GM12878 (cell line): ENCODE results near the gene NOXA1. TPM values are rescaled to one million over a fixed set of nuclear protein-coding genes. Genes with fewer than 3 reads are reported as not detected.

Source experiments
- ATAC-seq: fragments of 200-7000 bp; cut with Tn5 transposase; 3 replicates; pipeline ENCODE4 v1.9.1; 2020; ENCODE audit warnings: mild to moderate bottlenecking, moderate library complexity
- BruUV-seq: library from RNA; stranded (reverse); fragments of 400-500 nt; replicated peaks from 2 replicates; lab custom pipeline; 2021; lab: Mats Ljungman, UMichigan
- CTCF ChIA-PET: fragments of 300-600 bp; sonication (Branson Sonifier 250); formaldehyde crosslinking; extraction: SDS; loops from one replicate; lab custom pipeline; 2021; ENCODE audit warnings: inconsistent platforms; lab: Yijun Ruan, JAX
- POLR2A ChIA-PET: fragments of 350-600 bp; formaldehyde crosslinking; extraction: SDS; loops from one replicate; lab custom pipeline; 2021; ENCODE audit warnings: inconsistent platforms; lab: Charles Lee
- RAD21 ChIA-PET: fragments of 300-600 bp; sonication (Branson Sonifier 250); formaldehyde crosslinking; loops from one replicate; lab custom pipeline; 2023; ENCODE audit warnings: antibody characterized with exemption; ENCODE audit not compliant: unreplicated experiment; lab: Charles Lee
- SMC1A ChIA-PET: fragments of 300-600 bp; sonication (Branson Sonifier 250); formaldehyde crosslinking; loops from one replicate; lab custom pipeline; 2023; ENCODE audit not compliant: unreplicated experiment, uncharacterized antibody; lab: Charles Lee
- DNase-seq: peaks from one replicate; pipeline ENCODE4 v3.0.0-alpha.2; 2011; ENCODE audit warnings: low read depth, low spot score
- FAIRE-seq: peaks from 3 replicates; lab custom pipeline; 2011; peaks lifted over from hg19 to GRCh38; lab: Jason Lieb, UNC
- H2AFZ ChIP-seq: 2 replicates; pipeline ENCODE4 v1.6.0; 2011; ENCODE audit warnings: low read depth, low read length, control low read depth; ENCODE audit not compliant: control insufficient read depth
- H3K27ac ChIP-seq: 2 replicates; pipeline ENCODE4 v1.5.1; 2011; ENCODE audit warnings: control low read depth; ENCODE audit not compliant: control insufficient read depth, insufficient read depth
- H3K27me3 ChIP-seq, 2 experiments: replicated peaks in 1 of 2; 2 replicates each; pipeline versions ENCODE4 v1.6.0 to v1.6.1; 2011; ENCODE audit warnings: low read length in 1 of 2; ENCODE audit not compliant: control insufficient read depth in 2 of 2, insufficient read depth in 2 of 2
- H3K36me3 ChIP-seq, 2 experiments: 2 replicates each; pipeline ENCODE4 v1.5.1; 2011; ENCODE audit warnings: low read length in 1 of 2; ENCODE audit not compliant: control insufficient read depth in 2 of 2, insufficient read depth in 2 of 2
- H3K4me1 ChIP-seq: 2 replicates; pipeline ENCODE4 v1.6.1; 2011; ENCODE audit warnings: mild to moderate bottlenecking, low read length, moderate library complexity, mixed read lengths; ENCODE audit not compliant: control insufficient read depth, insufficient read depth
- H3K4me2 ChIP-seq: 2 replicates; pipeline ENCODE4 v1.6.0; 2011; ENCODE audit warnings: control low read depth; ENCODE audit not compliant: control insufficient read depth, insufficient read depth
- H3K4me3 ChIP-seq: fragments of 200-600 bp; sonication (generic); 2 replicates; pipeline ENCODE4 v1.5.1; 2016
- H3K79me2 ChIP-seq: 2 replicates; pipeline ENCODE4 v1.6.0; 2011; ENCODE audit warnings: low read length; ENCODE audit not compliant: control insufficient read depth, insufficient read depth
- H3K9ac ChIP-seq: 2 replicates; pipeline ENCODE4 v1.8.0; 2011; ENCODE audit warnings: low read length, control low read depth, mixed read lengths; ENCODE audit not compliant: control insufficient read depth, insufficient read depth
- H3K9me3 ChIP-seq: replicated peaks from 3 replicates; pipeline ENCODE4 v1.5.1; 2011; ENCODE audit warnings: mild to moderate bottlenecking, low read length; ENCODE audit not compliant: control insufficient read depth, insufficient read depth
- H4K20me1 ChIP-seq: 2 replicates; pipeline ENCODE4 v1.6.0; 2011; ENCODE audit not compliant: control insufficient read depth, insufficient read depth
- FOXK2 ChIP-seq: fragments of 450-650 bp; IDR thresholded peaks from 2 replicates; pipeline ENCODE4 v1.6.1; 2017; ENCODE audit warnings: mild to moderate bottlenecking, moderate library complexity
- MEF2B ChIP-seq: fragments of 450-650 bp; IDR thresholded peaks from 2 replicates; pipeline ENCODE4 v1.6.1; 2018; ENCODE audit warnings: mild to moderate bottlenecking, moderate library complexity; ENCODE audit not compliant: partially characterized antibody, poor library complexity, severe bottlenecking
- MTA3 ChIP-seq: IDR thresholded peaks from 2 replicates; pipeline ENCODE4 v1.6.1; 2012; ENCODE audit warnings: low read length, inconsistent platforms, borderline replicate concordance
- NBN ChIP-seq: fragments of 450-650 bp; IDR thresholded peaks from 2 replicates; pipeline ENCODE4 v1.6.1; 2016
- SIX5 ChIP-seq: IDR thresholded peaks from 2 replicates; pipeline ENCODE4 v1.6.1; 2011; ENCODE audit warnings: mild to moderate bottlenecking, low read depth, low read length, moderate library complexity; ENCODE audit not compliant: severe bottlenecking
- SMAD1 ChIP-seq: fragments of 450-650 bp; IDR thresholded peaks from 2 replicates; pipeline ENCODE4 v1.6.1; 2018; ENCODE audit warnings: mild to moderate bottlenecking, low read depth; ENCODE audit not compliant: partially characterized antibody
- WRNIP1 ChIP-seq: IDR thresholded peaks from 2 replicates; pipeline ENCODE4 v1.6.1; 2011; ENCODE audit warnings: low read depth, low read length, improper control_type of control experiment, borderline replicate concordance
- ZBTB33 ChIP-seq: fragments of 450-650 bp; IDR thresholded peaks from 2 replicates; pipeline ENCODE4 v1.6.1; 2017; ENCODE audit warnings: mild to moderate bottlenecking
- WGBS: methylation state at CpG from one replicate; pipeline ENCODE4 v1.1.6; 2016; ENCODE audit warnings: low lambda C conversion rate; ENCODE audit not compliant: insufficient replicate concordance, insufficient coverage; ENCODE audit errors: missing lambda C conversion rate; 5-methylcytosine and 5-hydroxymethylcytosine counted together
- in situ Hi-C: fragments of 300-500 bp; cut with MboI; formaldehyde crosslinking; loops from 9 replicates; pipeline ENCODE4 v1.14.3; 2018; ENCODE audit warnings: mixed read lengths
- intact Hi-C: fragments of 100-400 bp; cut with micrococcal nuclease; formaldehyde crosslinking; loops from one replicate; pipeline ENCODE4 v1.14.2; 2022; ENCODE audit not compliant: unreplicated experiment
- polyA plus RNA-seq, 11 experiments: library from polyadenylated mRNA; depleted of rRNA in 4 of 11; unstranded in 6 of 11; stranded (reverse) in 5 of 11; fragments of >200 nt; fragmentation: Nextera tagmentation in 4 of 11; fragmentation: Illumina TruSeq in 1 of 11; extraction: Ambion mirVana in 4 of 11; extraction: Trizol in 1 of 11; gene quantifications; 1 replicate in 1 of 11; 2 replicates in 10 of 11; pipeline versions ENCODE4 v1.2.1 to v1.2.3, GENCODE V29; 2011 to 2016; ENCODE audit warnings: inconsistent platforms in 2 of 11, missing spikeins in 2 of 11, low read depth in 1 of 11
- total RNA-seq, 4 experiments: library from RNA; depleted of rRNA in 3 of 4; stranded (reverse); fragments of >200 nt in 3 of 4; fragmentation: Illumina TruSeq in 1 of 4; extraction: Trizol in 1 of 4; gene quantifications; 2 replicates each; pipeline versions ENCODE4 v1.2.1 to v1.2.3, GENCODE V29; 2013 to 2021

Gene NOXA1
- total and polyA plus RNA-seq, 10 of the 15 experiments (the other 5 are each of a cell fraction or from before 2014, with no cell fraction given) = 0.08 to 0.20 TPM; not detected in 8

- H3K9me3 ChIP-seq = no peaks in the 10 kb centered on the region; the same call in 2 of the 3 replicates
- SMC1A ChIA-PET = no interaction called here
- BruUV-seq = no TSS peak
- H3K4me1 ChIP-seq = no peaks in the 10 kb centered on the region
- TF ChIP-seq WRNIP1 = no peak
- TF ChIP-seq NBN = no peak
- TF ChIP-seq MEF2B = no peak
- no peak for TF ChIP-seq SMAD1
- TF ChIP-seq MTA3 = no peak
- no peak for FAIRE-seq
- 66% methylated on average over 25 of the region's 25 CpGs for WGBS
- in situ Hi-C loops = no loop called here
- intact Hi-C loops = no loop called here
- no peak for DNase-seq
- H3K27me3 ChIP-seq = no peaks in the 10 kb centered on the region
- H3K9ac ChIP-seq = no peak overlapping the region
- H3K4me2 ChIP-seq = no peak overlapping the region
- H2AFZ ChIP-seq = no peak overlapping the region
- no peaks in the 10 kb centered on the region for H4K20me1 ChIP-seq
- no peaks in the 10 kb centered on the region for H3K79me2 ChIP-seq
- no peak for ATAC-seq
- H3K27ac ChIP-seq = no peak overlapping the region
- no peaks in the 10 kb centered on the region for H3K36me3 ChIP-seq
- RAD21 ChIA-PET = no interaction called here
- no peak overlapping the region for H3K4me3 ChIP-seq
- CTCF ChIA-PET = no interaction called here
- POLR2A ChIA-PET = no interaction called here
Measured at GRCh38 chr9:137382444-137383080, 40.6 kb upstream of the NOXA1 start.

- POLR2A ChIA-PET = interaction anchor here (0.6 kb wide), 1 partner anchor 12 kb away, joined by 4 read pairs; no protein-coding TSS in a partner anchor
- BruUV-seq = no TSS peak
Measured at GRCh38 chr9:137383081-137383783, 40.0 kb upstream of the NOXA1 start.

More at GRCh38 chr9:137383081-137383783, 40.0 kb upstream of the NOXA1 start:
- Histone ChIP-seq H3K9me3 (no peaks in the 10 kb centered on the region; the same call in 2 of the 3 replicates), H3K36me3 (no peaks in the 10 kb centered on the region), H3K79me2 (no peaks in the 10 kb centered on the region), H3K4me1 (no peaks in the 10 kb centered on the region), H2AFZ (no peak overlapping the region), H3K4me3 (no peak overlapping the region), H3K27me3 (no peaks in the 10 kb centered on the region), H3K9ac (no peak overlapping the region), H3K4me2 (no peak overlapping the region), H4K20me1 (no peaks in the 10 kb centered on the region), H3K27ac (no peak overlapping the region)
- ATAC-seq = peak; percentile 19; the same call in 1 of the 3 replicates
- 27% methylated on average over 22 of the region's 27 CpGs for WGBS
- SMC1A ChIA-PET = no interaction called here
- RAD21 ChIA-PET = no interaction called here
- intact Hi-C loops = no loop called here
- no peak for DNase-seq
- TF ChIP-seq ZBTB33 = no peak
- no peak for TF ChIP-seq FOXK2
- no peak for TF ChIP-seq SIX5
- in situ Hi-C loops = no loop called here
- no peak for FAIRE-seq
- CTCF ChIA-PET = no interaction called here
